ENCODE results near the gene PFDN1.

Gene PFDN1

GRCh38 chr5:140295414-140295813 lies 7.5 kb downstream of the PFDN1 start:
- DNase-seq, result no peak

- no peak for DNase-seq
Measured at GRCh38 chr5:140294753-140295152, 8.1 kb downstream of the PFDN1 start.

- no peak for DNase-seq
Measured at GRCh38 chr5:140293849-140294100, 9.1 kb downstream of the PFDN1 start.

GRCh38 chr5:140293091-140293848 lies 9.6 kb downstream of the PFDN1 start:
- DNase-seq, result no peak

- DNase-seq, result no peak
Measured at GRCh38 chr5:140292212-140293036, 10.5 kb downstream of the PFDN1 start.

- no peak for DNase-seq
Measured at GRCh38 chr5:140287801-140288521, 14.9 kb downstream of the PFDN1 start.

- no peak for DNase-seq
Measured at GRCh38 chr5:140286424-140286823, 16.5 kb downstream of the PFDN1 start.

- DNase-seq, result no peak
Measured at GRCh38 chr5:140284013-140284412, 18.9 kb downstream of the PFDN1 start.

GRCh38 chr5:140282266-140282665 lies 20.6 kb downstream of the PFDN1 start:
- no peak for DNase-seq

GRCh38 chr5:140275837-140276236 lies 27.1 kb downstream of the PFDN1 start:
- no peak for DNase-seq

- DNase-seq, result peak; percentile 3
Measured at GRCh38 chr5:140273401-140273877, 29.5 kb downstream of the PFDN1 start.

GRCh38 chr5:140270008-140270407 lies 32.9 kb downstream of the PFDN1 start:
- no peak for DNase-seq

GRCh38 chr5:140267559-140268018 lies 35.3 kb downstream of the PFDN1 start:
- no peak for DNase-seq

- no peak for DNase-seq
Measured at GRCh38 chr5:140267201-140267540, 35.7 kb downstream of the PFDN1 start.

GRCh38 chr5:140266471-140267200 lies 36.3 kb downstream of the PFDN1 start:
- DNase-seq, result no peak

- no peak for DNase-seq
Measured at GRCh38 chr5:140265845-140266244, 37.1 kb downstream of the PFDN1 start.

GRCh38 chr5:140262839-140263238 lies 40.1 kb downstream of the PFDN1 start:
- no peak for DNase-seq

- no peak for DNase-seq
Measured at GRCh38 chr5:140262221-140262620, 40.7 kb downstream of the PFDN1 start.

- DNase-seq, result no peak
Measured at GRCh38 chr5:140261403-140262171, 41.3 kb downstream of the PFDN1 start.

- DNase-seq, result no peak
Measured at GRCh38 chr5:140260089-140260656, 42.7 kb downstream of the PFDN1 start.

- DNase-seq, result no peak
Measured at GRCh38 chr5:140259500-140259899, 43.4 kb downstream of the PFDN1 start.

GRCh38 chr5:140258873-140259272 lies 44.0 kb downstream of the PFDN1 start:
- no peak for DNase-seq
